ENCODE data around the gene CHST8. TPM values are rescaled to one million over a fixed set of nuclear protein-coding genes. Genes with fewer than 3 reads are reported as not detected.

CHST8 gene, protein sequence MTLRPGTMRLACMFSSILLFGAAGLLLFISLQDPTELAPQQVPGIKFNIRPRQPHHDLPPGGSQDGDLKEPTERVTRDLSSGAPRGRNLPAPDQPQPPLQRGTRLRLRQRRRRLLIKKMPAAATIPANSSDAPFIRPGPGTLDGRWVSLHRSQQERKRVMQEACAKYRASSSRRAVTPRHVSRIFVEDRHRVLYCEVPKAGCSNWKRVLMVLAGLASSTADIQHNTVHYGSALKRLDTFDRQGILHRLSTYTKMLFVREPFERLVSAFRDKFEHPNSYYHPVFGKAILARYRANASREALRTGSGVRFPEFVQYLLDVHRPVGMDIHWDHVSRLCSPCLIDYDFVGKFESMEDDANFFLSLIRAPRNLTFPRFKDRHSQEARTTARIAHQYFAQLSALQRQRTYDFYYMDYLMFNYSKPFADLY
- polyA plus RNA-seq (2013): not detected

DNA sequence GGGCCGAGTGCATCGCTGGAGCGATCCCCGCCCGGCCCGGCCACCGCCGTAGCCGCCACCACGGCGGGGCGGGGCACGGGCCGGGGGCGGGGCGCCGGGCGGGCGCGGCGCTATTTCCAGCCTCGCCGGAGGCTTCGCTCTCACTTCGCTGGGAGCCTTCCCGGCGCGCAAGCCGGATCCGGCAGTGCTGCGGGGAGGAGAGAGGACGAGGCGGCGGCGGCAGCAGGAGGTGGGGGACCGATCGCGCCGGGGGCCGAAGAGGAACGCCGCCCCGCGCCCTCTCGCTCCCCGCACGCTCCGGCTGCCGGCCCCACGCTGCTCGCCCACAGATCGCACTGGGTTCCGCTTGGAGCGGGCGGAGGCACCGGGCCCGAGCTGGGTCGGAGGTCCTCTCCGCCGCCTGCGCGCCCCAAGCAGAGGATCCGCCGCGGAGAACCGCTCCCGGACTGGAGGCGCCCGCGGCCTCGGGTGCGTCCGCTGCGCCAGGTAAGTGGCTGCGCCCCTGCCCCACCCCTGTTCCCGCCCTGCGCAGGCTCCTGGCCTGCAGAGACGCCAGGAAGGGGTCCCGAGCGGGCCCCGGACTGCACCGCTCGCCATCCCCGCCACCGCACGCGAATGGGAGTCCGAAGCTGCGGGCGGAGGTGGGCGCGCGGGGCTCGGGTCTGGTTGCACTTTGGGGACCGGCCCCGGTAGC is at the start of gene CHST8:
TSS of gene CHST8 (plus strand) at position 143 of the 694 bp plus-strand sequence. CDS start 67,309 bp downstream, outside the sequence.
- H3K36me3 ChIP-seq (ENCODE audit: control insufficient read depth in 4 of 4, insufficient read depth in 4 of 4, low read length in 3 of 4): no peaks in the 10 kb centered on the region
- H3K27ac ChIP-seq (ENCODE audit: insufficient read depth in 1 of 2, low read depth in 1 of 2, low read length in 2 of 2, poor library complexity in 1 of 2, severe bottlenecking in 2 of 2): no peak within 1 kb of the TSS
- no peaks in the 10 kb centered on the region for H3K9me3 ChIP-seq (ENCODE audit: control extremely low read depth in 1 of 5, control insufficient read depth in 4 of 5, insufficient read depth in 2 of 5, low read depth in 1 of 5, low read length in 4 of 5)
- H3K27me3 ChIP-seq (replicated peaks in 2 of 5; ENCODE audit: control insufficient read depth in 4 of 5, insufficient read depth in 5 of 5, low read length in 4 of 5): peaks cover 0 to 90% (median 37%) of the 10 kb centered on the region in 5 experiments
- H3K4me3 ChIP-seq (ENCODE audit: control insufficient read depth in 1 of 7, extremely low read depth in 1 of 7, insufficient read depth in 4 of 7, low read depth in 2 of 7, low read length in 6 of 7): peak within 1 kb of the TSS in 4 of 7 experiments; percentile 1 to 59 (median 56)
- CTCF ChIA-PET: no interaction called here
- peak in 1 of 3 donors; percentile 20 for DNase-seq
- peaks cover 0 to 21% (median 10%) of the 10 kb centered on the region in 4 experiments for H3K4me1 ChIP-seq (ENCODE audit: control extremely low read depth in 1 of 4, control insufficient read depth in 4 of 4, insufficient read depth in 4 of 4, low read length in 3 of 4)
- POLR2A ChIA-PET: no interaction called here
- WGBS (ENCODE audit: insufficient coverage): under 1% methylated on average over 68 of the region's 96 CpGs

DNA sequence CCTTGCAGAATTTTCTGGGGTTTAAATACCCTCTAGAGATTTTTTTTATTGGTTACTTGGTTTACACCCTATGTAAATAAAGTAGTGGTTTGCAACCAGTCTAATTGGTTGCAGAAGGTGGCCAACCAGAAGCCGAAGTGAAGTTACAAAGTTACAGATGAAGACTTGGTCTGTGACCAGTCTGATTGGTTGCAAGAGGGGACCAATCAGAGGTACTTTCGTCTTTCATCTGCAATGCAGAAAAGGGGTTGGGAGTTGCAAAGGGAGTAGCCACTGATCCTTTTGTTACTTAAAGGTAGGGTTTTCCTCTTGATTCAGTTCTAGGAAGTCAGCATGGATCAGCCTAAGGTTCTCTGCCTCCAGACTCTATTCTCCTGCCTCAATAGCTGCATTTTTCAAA is 48.8 kb upstream of the CHST8 start:
- WGBS (ENCODE audit: insufficient coverage): 100% methylated on average over 2 of the region's 2 CpGs
- peaks cover 1 to 31% (median 7%) of the 10 kb centered on the region in 5 experiments for H3K27me3 ChIP-seq (replicated peaks in 2 of 5; ENCODE audit: control insufficient read depth in 4 of 5, insufficient read depth in 5 of 5, low read length in 4 of 5)
- H3K27ac ChIP-seq (ENCODE audit: insufficient read depth in 1 of 2, low read depth in 1 of 2, low read length in 2 of 2, poor library complexity in 1 of 2, severe bottlenecking in 2 of 2): no peak overlapping the region
- DNase-seq: no peak
- H3K4me3 ChIP-seq (ENCODE audit: control insufficient read depth in 1 of 7, extremely low read depth in 1 of 7, insufficient read depth in 4 of 7, low read depth in 2 of 7, low read length in 6 of 7): no peak overlapping the region
- CTCF ChIA-PET: no interaction called here
- POLR2A ChIA-PET: interaction anchor here (1.0 kb wide), 1 partner anchor 355 kb away, joined by 3 read pairs; no protein-coding TSS in a partner anchor
- no peaks in the 10 kb centered on the region for H3K4me1 ChIP-seq (ENCODE audit: control extremely low read depth in 1 of 4, control insufficient read depth in 4 of 4, insufficient read depth in 4 of 4, low read length in 3 of 4)
- H3K36me3 ChIP-seq (ENCODE audit: control insufficient read depth in 4 of 4, insufficient read depth in 4 of 4, low read length in 3 of 4): no peaks in the 10 kb centered on the region
- H3K9me3 ChIP-seq (ENCODE audit: control extremely low read depth in 1 of 5, control insufficient read depth in 4 of 5, insufficient read depth in 2 of 5, low read depth in 1 of 5, low read length in 4 of 5): peaks cover 1 to 15% (median 7%) of the 10 kb centered on the region in 5 experiments

DNA sequence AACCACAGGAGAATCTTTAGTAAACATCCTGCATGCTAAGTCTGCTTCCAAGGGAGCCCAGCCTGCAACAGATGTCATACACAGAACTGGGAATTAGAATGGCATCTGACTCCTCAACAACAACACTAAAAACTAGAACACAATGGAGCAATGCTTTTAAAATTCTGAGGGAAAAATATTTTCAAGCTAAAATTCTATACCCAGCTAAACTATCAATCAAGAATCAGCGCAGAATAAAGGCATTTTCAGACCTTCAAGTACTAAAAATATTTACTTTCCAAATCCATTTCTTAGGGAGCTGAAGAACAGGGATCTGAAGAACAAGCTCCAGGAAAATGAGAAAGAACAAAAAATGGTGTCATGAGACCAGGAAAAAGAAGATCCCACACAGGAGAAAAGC is 46.9 kb upstream of the CHST8 start:
- Histone ChIP-seq H3K27ac (ENCODE audit: insufficient read depth in 1 of 2, low read depth in 1 of 2, low read length in 2 of 2, poor library complexity in 1 of 2, severe bottlenecking in 2 of 2) (no peak overlapping the region), H3K4me1 (ENCODE audit: control extremely low read depth in 1 of 4, control insufficient read depth in 4 of 4, insufficient read depth in 4 of 4, low read length in 3 of 4) (no peaks in the 10 kb centered on the region), H3K27me3 (replicated peaks in 2 of 5; ENCODE audit: control insufficient read depth in 4 of 5, insufficient read depth in 5 of 5, low read length in 4 of 5) (peaks cover 1 to 27% (median 7%) of the 10 kb centered on the region in 5 experiments), H3K9me3 (ENCODE audit: control extremely low read depth in 1 of 5, control insufficient read depth in 4 of 5, insufficient read depth in 2 of 5, low read depth in 1 of 5, low read length in 4 of 5) (peaks cover 1 to 15% (median 7%) of the 10 kb centered on the region in 5 experiments), H3K4me3 (ENCODE audit: control insufficient read depth in 1 of 7, extremely low read depth in 1 of 7, insufficient read depth in 4 of 7, low read depth in 2 of 7, low read length in 6 of 7) (no peak overlapping the region), H3K36me3 (ENCODE audit: control insufficient read depth in 4 of 4, insufficient read depth in 4 of 4, low read length in 3 of 4) (no peaks in the 10 kb centered on the region)
- POLR2A ChIA-PET: no interaction called here
- no CpG with 5 or more reads among the region's 1 CpG for WGBS (ENCODE audit: insufficient coverage)
- no peak for DNase-seq
- CTCF ChIA-PET: interaction anchor here (0.6 to 1.0 kb wide), 2 partner anchors 14 to 349 kb away, joined by 3 read pairs; partner anchors contain the start of gene SLC7A10

DNA sequence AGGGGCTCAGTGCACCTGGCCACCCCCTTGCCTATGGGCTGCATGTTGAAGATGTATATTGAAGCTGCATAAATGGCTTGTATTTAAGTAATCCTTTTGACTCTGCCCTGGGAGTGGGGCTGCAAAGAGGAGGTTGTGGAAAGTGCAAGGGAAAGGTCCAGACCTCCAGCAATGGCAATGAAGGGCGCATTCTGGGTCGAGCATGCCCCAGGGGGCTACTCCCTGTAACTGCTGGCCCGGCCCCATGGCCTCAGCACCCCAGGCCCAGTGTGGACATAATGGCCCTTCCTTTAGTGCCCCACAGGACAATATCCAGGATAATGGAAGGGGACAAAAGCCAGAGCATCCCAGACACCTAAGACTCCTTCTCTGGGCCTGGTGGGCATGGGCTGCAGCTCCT is 43.1 kb upstream of the CHST8 start:
- Histone ChIP-seq H3K9me3 (ENCODE audit: control extremely low read depth in 1 of 5, control insufficient read depth in 4 of 5, insufficient read depth in 2 of 5, low read depth in 1 of 5, low read length in 4 of 5) (peaks cover 0 to 15% (median 7%) of the 10 kb centered on the region in 5 experiments), H3K27me3 (replicated peaks in 2 of 5; ENCODE audit: control insufficient read depth in 4 of 5, insufficient read depth in 5 of 5, low read length in 4 of 5) (peaks cover 0 to 23% (median 5%) of the 10 kb centered on the region in 5 experiments), H3K4me3 (ENCODE audit: control insufficient read depth in 1 of 7, extremely low read depth in 1 of 7, insufficient read depth in 4 of 7, low read depth in 2 of 7, low read length in 6 of 7) (no peak overlapping the region), H3K4me1 (ENCODE audit: control extremely low read depth in 1 of 4, control insufficient read depth in 4 of 4, insufficient read depth in 4 of 4, low read length in 3 of 4) (no peaks in the 10 kb centered on the region), H3K36me3 (ENCODE audit: control insufficient read depth in 4 of 4, insufficient read depth in 4 of 4, low read length in 3 of 4) (no peaks in the 10 kb centered on the region), H3K27ac (ENCODE audit: insufficient read depth in 1 of 2, low read depth in 1 of 2, low read length in 2 of 2, poor library complexity in 1 of 2, severe bottlenecking in 2 of 2) (no peak overlapping the region)
- 88% methylated on average over 3 of the region's 3 CpGs for WGBS (ENCODE audit: insufficient coverage)
- ChIA-PET CTCF (no interaction called here), POLR2A (no interaction called here)
- DNase-seq: no peak

DNA sequence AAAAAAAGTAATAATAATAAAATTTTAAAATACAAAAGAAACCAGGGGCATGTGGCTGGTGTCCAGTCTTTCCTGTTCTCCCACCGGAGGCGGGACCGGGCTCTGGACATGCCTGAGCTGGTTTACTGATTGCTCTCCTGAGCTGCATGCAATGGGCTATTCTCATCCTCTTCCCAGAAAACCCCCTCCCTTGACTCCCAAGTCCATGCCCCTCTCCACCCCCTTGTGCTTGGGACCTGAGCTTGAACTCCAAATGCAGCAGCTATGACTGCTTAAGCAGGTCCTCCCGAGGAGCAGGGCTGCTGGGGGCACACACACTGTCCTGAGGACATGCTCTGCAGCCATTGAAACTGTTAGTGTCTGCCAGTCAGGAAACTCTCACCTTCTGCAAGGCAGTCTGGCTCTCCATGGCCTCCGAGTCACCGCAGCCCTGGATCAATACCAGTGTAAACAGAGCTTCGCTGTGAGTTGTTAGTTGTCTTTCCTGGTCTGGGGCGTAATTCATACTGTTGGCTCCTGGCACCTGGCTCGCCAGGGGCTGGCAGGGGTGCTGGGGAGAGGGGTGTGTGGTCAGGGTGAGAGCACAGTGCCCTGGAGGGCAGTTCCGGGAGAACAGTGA is 41.6 kb upstream of the CHST8 start:
- Histone ChIP-seq H3K27me3 (replicated peaks in 2 of 5; ENCODE audit: control insufficient read depth in 4 of 5, insufficient read depth in 5 of 5, low read length in 4 of 5) (peaks cover 0 to 20% (median 5%) of the 10 kb centered on the region in 5 experiments), H3K36me3 (ENCODE audit: control insufficient read depth in 4 of 4, insufficient read depth in 4 of 4, low read length in 3 of 4) (no peaks in the 10 kb centered on the region), H3K4me1 (ENCODE audit: control extremely low read depth in 1 of 4, control insufficient read depth in 4 of 4, insufficient read depth in 4 of 4, low read length in 3 of 4) (no peaks in the 10 kb centered on the region), H3K9me3 (ENCODE audit: control extremely low read depth in 1 of 5, control insufficient read depth in 4 of 5, insufficient read depth in 2 of 5, low read depth in 1 of 5, low read length in 4 of 5) (peaks cover 0 to 4% (median under 1%) of the 10 kb centered on the region in 5 experiments), H3K4me3 (ENCODE audit: control insufficient read depth in 1 of 7, extremely low read depth in 1 of 7, insufficient read depth in 4 of 7, low read depth in 2 of 7, low read length in 6 of 7) (no peak overlapping the region), H3K27ac (ENCODE audit: insufficient read depth in 1 of 2, low read depth in 1 of 2, low read length in 2 of 2, poor library complexity in 1 of 2, severe bottlenecking in 2 of 2) (no peak overlapping the region)
- ChIA-PET CTCF (interaction anchor here (0.8 kb wide), 1 partner anchor 23 kb away, joined by 3 read pairs; no protein-coding TSS in a partner anchor), POLR2A (no interaction called here)
- no peak for DNase-seq
- WGBS (ENCODE audit: insufficient coverage): 78% methylated on average over 8 of the region's 10 CpGs

DNA sequence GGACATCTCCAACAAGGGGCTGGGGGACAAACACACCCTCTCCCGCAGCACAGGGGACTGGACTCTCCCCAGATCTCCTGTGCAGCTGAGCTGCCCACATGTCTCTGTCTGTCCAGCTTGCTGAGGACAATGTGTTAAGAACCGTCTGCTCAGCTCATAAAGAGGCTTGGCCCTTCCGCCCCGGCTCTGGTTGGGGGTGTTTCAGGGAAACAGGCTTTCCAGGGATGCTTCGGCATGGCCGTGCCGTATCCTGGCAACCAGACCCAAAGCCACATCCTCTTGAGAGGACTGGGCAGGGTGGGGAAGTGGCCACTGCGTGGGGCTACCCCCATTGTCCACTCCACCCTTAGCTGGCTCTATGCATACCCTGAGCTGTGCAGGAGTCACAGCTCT is 41.1 kb upstream of the CHST8 start:
- H3K27ac ChIP-seq (ENCODE audit: insufficient read depth in 1 of 2, low read depth in 1 of 2, low read length in 2 of 2, poor library complexity in 1 of 2, severe bottlenecking in 2 of 2): no peak overlapping the region
- WGBS (ENCODE audit: insufficient coverage): 80% methylated on average over 4 of the region's 8 CpGs
- no peak for DNase-seq
- H3K27me3 ChIP-seq (replicated peaks in 2 of 5; ENCODE audit: control insufficient read depth in 4 of 5, insufficient read depth in 5 of 5, low read length in 4 of 5): peaks cover 0 to 20% (median 5%) of the 10 kb centered on the region in 5 experiments
- ChIA-PET CTCF (interaction anchor here (0.8 kb wide), 1 partner anchor 24 kb away, joined by 3 read pairs; no protein-coding TSS in a partner anchor), POLR2A (no interaction called here)
- no peaks in the 10 kb centered on the region for H3K4me1 ChIP-seq (ENCODE audit: control extremely low read depth in 1 of 4, control insufficient read depth in 4 of 4, insufficient read depth in 4 of 4, low read length in 3 of 4)
- no peaks in the 10 kb centered on the region for H3K36me3 ChIP-seq (ENCODE audit: control insufficient read depth in 4 of 4, insufficient read depth in 4 of 4, low read length in 3 of 4)
- no peak overlapping the region for H3K4me3 ChIP-seq (ENCODE audit: control insufficient read depth in 1 of 7, extremely low read depth in 1 of 7, insufficient read depth in 4 of 7, low read depth in 2 of 7, low read length in 6 of 7)
- H3K9me3 ChIP-seq (ENCODE audit: control extremely low read depth in 1 of 5, control insufficient read depth in 4 of 5, insufficient read depth in 2 of 5, low read depth in 1 of 5, low read length in 4 of 5): no peaks in the 10 kb centered on the region
